ENCODE data around the gene FAM216A.
A peak's percentile ranks its signal among the peaks of the same experiment; 100 is the strongest.
"Not testable (repeated sequence)": the region's sequence is repeated elsewhere in the genome, so short reads cannot be mapped to it uniquely, and the experiment has no call there.

Gene FAM216A

GRCh38 chr12:110468214-110469048, at the start of gene FAM216A, which contains the start of gene GPN3:
Gene FAM216A, plus strand, starts transcription at chr12:110468845. Its CDS starts 31 bp downstream, at chr12:110468876.
Gene GPN3, minus strand, starts transcription at chr12:110468257. Its CDS starts 54 bp downstream, at chr12:110468203.
- peak; percentile 95 for DNase-seq (ENCODE audit: low read depth)

- DNase-seq (ENCODE audit: low read depth) = not testable (repeated sequence)
These were observed 48.0 kb upstream of the FAM216A start for GRCh38 chr12:110420644-110421043.

- DNase-seq (ENCODE audit: low read depth) = no peak
These were observed 47.4 kb upstream of the FAM216A start for GRCh38 chr12:110421159-110421661.

- no peak for DNase-seq (ENCODE audit: low read depth)
These were observed 46.9 kb upstream of the FAM216A start for GRCh38 chr12:110421701-110422100.

GRCh38 chr12:110424237-110424636, 44.4 kb upstream of the FAM216A start:
- no peak for DNase-seq (ENCODE audit: low read depth)

GRCh38 chr12:110426406-110426805, 42.2 kb upstream of the FAM216A start:
- no peak for DNase-seq (ENCODE audit: low read depth)

GRCh38 chr12:110429676-110430075, 39.0 kb upstream of the FAM216A start:
- not testable (repeated sequence) for DNase-seq (ENCODE audit: low read depth)

- no peak for DNase-seq (ENCODE audit: low read depth)
These were observed 36.6 kb upstream of the FAM216A start for GRCh38 chr12:110431957-110432587.

- DNase-seq (ENCODE audit: low read depth) = no peak
These were observed 32.4 kb upstream of the FAM216A start for GRCh38 chr12:110436231-110436630.

- DNase-seq (ENCODE audit: low read depth) = no peak
These were observed 24.2 kb upstream of the FAM216A start for GRCh38 chr12:110444455-110444854.

GRCh38 chr12:110449799-110450497, 18.7 kb upstream of the FAM216A start, which contains the start of gene ARPC3:
Gene ARPC3, minus strand, starts transcription at chr12:110450337. Its CDS starts 77 bp downstream, at chr12:110450260.
- DNase-seq (ENCODE audit: low read depth) = peak; percentile 68

- no peak for DNase-seq (ENCODE audit: low read depth)
These were observed 17.4 kb upstream of the FAM216A start for GRCh38 chr12:110451263-110451662.

GRCh38 chr12:110453569-110454296, 14.9 kb upstream of the FAM216A start:
- DNase-seq (ENCODE audit: low read depth) = no peak

- DNase-seq (ENCODE audit: low read depth) = no peak
These were observed 9.9 kb upstream of the FAM216A start for GRCh38 chr12:110458756-110459155.

GRCh38 chr12:110461189-110461588, 7.5 kb upstream of the FAM216A start:
- not testable (repeated sequence) for DNase-seq (ENCODE audit: low read depth)

GRCh38 chr12:110465024-110465423, 3.6 kb upstream of the FAM216A start:
- DNase-seq (ENCODE audit: low read depth) = no peak

- DNase-seq (ENCODE audit: low read depth) = not testable (repeated sequence)
These were observed 2.9 kb upstream of the FAM216A start for GRCh38 chr12:110465765-110466164.

- no peak for DNase-seq (ENCODE audit: low read depth)
These were observed 1.9 kb upstream of the FAM216A start for GRCh38 chr12:110466791-110467190.

- no peak for DNase-seq (ENCODE audit: low read depth)
These were observed 815 bp upstream of the FAM216A start for GRCh38 chr12:110467847-110468213.

- DNase-seq (ENCODE audit: low read depth) = no peak
These were observed 6.8 kb downstream of the FAM216A start for GRCh38 chr12:110475426-110475825.

- DNase-seq (ENCODE audit: low read depth) = no peak
These were observed 30.5 kb downstream of the FAM216A start for GRCh38 chr12:110498984-110499706.

Measured in HS-27A (cell line).